Chondrocyte (in vitro differentiated cells): ENCODE measurements around the gene CFAP299. TPM values are rescaled to one million over a fixed set of nuclear protein-coding genes. Genes with fewer than 3 reads are reported as not detected.

Experiments used
- DNase-seq: peaks from one replicate; pipeline ENCODE4 v3.0.0; 2021; ENCODE audit warnings: mixed read lengths, low spot score
- H3K27ac Mint-ChIP-seq: one replicate; pipeline ENCODE4 v1.8.0; 2021; ENCODE audit warnings: mild to moderate bottlenecking, moderate library complexity, mixed read lengths; ENCODE audit not compliant: unreplicated experiment
- H3K27me3 Mint-ChIP-seq: 2 replicates; pipeline ENCODE4 v1.8.0; 2021; ENCODE audit warnings: low read depth, mixed read lengths
- H3K36me3 Mint-ChIP-seq: 2 replicates; pipeline ENCODE4 v1.8.0; 2021; ENCODE audit warnings: low read depth, mixed read lengths
- H3K4me1 Mint-ChIP-seq: 2 replicates; pipeline ENCODE4 v1.8.0; 2021; ENCODE audit warnings: low read depth, mild to moderate bottlenecking, mixed read lengths
- H3K4me3 Mint-ChIP-seq: one replicate; pipeline ENCODE4 v1.8.0; 2021; ENCODE audit warnings: mild to moderate bottlenecking, moderate library complexity, mixed read lengths; ENCODE audit not compliant: unreplicated experiment
- H3K9me3 Mint-ChIP-seq: 2 replicates; pipeline ENCODE4 v1.8.0; 2021; ENCODE audit warnings: low read depth, mixed read lengths
- total RNA-seq: library from RNA; stranded (reverse); gene quantifications from 3 replicates; pipeline ENCODE4 v1.2.1, GENCODE V29; 2021
- TF ChIP-seq, protein P1 (sequence below): fragments of 200-600 bp; sonication (generic); IDR thresholded peaks from 2 replicates; pipeline ENCODE4 v1.5.0; 2021; ENCODE audit warnings: antibody characterized with exemption, mild to moderate bottlenecking, moderate library complexity

The CFAP299 gene
- total RNA-seq, 1 donor from 2014 or later: 0.52 TPM

DNA sequence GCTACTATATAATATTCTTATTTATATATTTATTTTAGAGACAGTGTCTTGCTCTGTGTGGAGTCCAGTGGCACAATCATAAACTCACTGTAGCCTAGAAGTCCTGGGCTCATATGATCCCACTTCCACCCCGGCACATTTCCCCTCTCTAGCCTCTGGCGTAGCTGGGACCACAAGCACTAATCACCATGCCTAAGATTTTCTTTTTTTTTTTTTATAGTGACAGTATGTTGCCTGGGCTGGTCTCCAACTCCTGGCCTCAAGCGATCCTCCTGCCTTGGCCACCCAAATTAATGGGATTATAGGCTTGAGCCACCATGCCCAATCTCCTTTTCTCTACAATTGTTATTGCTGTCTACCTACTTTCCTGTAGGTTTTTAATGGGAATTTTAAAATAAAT lies 620.9 kb downstream of the CFAP299 start:
- DNase-seq: no peak
- Mint-ChIP-seq H3K27ac (no peak overlapping the region), H3K27me3 (peaks cover 12% of the 10 kb centered on the region), H3K9me3 (no peaks in the 10 kb centered on the region), H3K36me3 (no peaks in the 10 kb centered on the region), H3K4me1 (no peaks in the 10 kb centered on the region), H3K4me3 (no peak overlapping the region)
- TF ChIP-seq, protein P1, sequence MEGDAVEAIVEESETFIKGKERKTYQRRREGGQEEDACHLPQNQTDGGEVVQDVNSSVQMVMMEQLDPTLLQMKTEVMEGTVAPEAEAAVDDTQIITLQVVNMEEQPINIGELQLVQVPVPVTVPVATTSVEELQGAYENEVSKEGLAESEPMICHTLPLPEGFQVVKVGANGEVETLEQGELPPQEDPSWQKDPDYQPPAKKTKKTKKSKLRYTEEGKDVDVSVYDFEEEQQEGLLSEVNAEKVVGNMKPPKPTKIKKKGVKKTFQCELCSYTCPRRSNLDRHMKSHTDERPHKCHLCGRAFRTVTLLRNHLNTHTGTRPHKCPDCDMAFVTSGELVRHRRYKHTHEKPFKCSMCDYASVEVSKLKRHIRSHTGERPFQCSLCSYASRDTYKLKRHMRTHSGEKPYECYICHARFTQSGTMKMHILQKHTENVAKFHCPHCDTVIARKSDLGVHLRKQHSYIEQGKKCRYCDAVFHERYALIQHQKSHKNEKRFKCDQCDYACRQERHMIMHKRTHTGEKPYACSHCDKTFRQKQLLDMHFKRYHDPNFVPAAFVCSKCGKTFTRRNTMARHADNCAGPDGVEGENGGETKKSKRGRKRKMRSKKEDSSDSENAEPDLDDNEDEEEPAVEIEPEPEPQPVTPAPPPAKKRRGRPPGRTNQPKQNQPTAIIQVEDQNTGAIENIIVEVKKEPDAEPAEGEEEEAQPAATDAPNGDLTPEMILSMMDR: no peak

DNA sequence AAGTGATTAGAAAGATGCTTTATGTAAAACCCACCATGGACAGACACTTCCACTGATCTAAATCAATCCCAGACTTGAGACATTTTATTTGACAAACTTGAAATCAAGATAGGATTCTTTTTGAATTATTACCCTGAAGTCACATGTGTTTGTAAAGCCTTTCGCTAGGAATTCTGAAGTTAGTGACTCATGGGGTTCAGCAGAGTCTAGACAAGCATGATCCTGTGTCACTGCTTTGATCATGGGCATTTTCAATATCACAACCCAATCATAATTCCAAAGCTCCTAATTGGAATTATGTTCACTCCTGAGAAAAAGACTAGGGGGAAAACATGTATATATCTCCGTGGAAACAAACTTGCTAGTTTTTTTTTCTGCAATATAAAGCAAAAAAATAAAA lies 627.5 kb downstream of the CFAP299 start:
- no peak overlapping the region for H3K27ac Mint-ChIP-seq
- no peak for DNase-seq

DNA sequence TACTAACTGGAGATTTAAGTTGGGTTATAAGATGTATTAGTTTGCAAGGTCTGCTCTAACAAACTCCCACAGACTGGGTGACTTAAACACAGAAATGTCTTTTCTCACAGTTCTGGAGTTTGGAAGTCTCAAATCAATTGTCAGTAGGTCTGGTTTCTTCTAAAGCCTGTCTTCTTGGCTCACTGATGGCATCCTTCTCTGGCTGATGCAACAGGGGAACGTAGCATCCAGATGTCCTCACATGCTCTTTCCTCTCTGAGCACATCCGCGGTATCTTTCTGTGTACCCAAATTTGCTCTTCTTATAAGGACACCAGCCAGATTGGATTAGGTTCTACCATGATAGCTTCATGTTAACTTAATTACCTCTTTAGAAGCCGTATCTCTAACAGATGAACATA lies 631.8 kb downstream of the CFAP299 start:
- H3K4me3 Mint-ChIP-seq: no peak overlapping the region
- peaks cover 12% of the 10 kb centered on the region for H3K27me3 Mint-ChIP-seq
- no peaks in the 10 kb centered on the region for H3K9me3 Mint-ChIP-seq
- TF ChIP-seq, protein P1: no peak
- H3K4me1 Mint-ChIP-seq: no peaks in the 10 kb centered on the region
- no peaks in the 10 kb centered on the region for H3K36me3 Mint-ChIP-seq
- DNase-seq: no peak
- no peak overlapping the region for H3K27ac Mint-ChIP-seq

More for the DNA sequence above, 627.5 kb downstream of the CFAP299 start:
- Mint-ChIP-seq H3K27me3 (peaks cover 16% of the 10 kb centered on the region), H3K9me3 (no peaks in the 10 kb centered on the region), H3K4me1 (no peaks in the 10 kb centered on the region), H3K4me3 (no peak overlapping the region), H3K36me3 (no peaks in the 10 kb centered on the region)
- TF ChIP-seq, protein P1: no peak

DNA sequence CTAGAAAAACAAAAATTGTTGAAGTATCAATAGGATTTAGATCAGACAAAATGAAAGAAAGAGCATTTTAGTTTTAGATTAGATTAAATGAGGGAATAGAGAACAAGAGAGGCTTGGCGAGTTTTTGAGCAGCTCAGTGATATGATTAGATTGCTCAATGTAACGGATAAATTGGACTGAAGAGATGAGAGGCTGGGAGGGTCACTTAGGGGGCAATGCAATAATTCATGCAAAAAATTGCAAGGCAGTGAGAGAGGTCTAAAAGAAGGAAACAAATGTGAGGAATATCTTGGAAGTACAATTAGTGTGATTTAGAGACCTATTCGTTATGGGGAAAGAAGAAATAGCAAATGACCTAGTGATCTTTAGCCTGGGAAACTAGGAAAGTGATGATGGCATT lies 644.7 kb downstream of the CFAP299 start:
- Mint-ChIP-seq H3K9me3 (no peaks in the 10 kb centered on the region), H3K27me3 (peaks cover 15% of the 10 kb centered on the region), H3K27ac (no peak overlapping the region), H3K4me1 (no peaks in the 10 kb centered on the region), H3K4me3 (no peak overlapping the region), H3K36me3 (no peaks in the 10 kb centered on the region)
- TF ChIP-seq, protein P1: no peak
- no peak for DNase-seq

DNA sequence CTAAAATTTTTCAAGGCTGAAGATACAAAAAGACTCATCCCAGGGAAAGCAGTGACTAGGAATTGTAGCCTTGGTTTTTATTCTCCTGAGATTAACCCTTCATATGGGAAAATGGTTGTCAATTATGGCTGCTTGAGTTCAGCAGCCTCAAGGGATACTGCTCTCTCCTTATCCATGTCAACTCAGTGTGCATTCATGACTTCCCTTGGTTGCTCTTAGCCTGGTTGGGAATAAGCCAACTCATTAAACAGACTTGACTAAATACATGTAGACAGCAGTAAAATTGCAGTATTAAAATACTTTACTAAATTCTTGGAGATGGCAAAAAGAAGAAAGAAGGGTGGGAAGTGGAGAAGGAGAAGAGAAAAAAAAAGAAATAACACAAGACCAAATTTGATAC lies 650.5 kb downstream of the CFAP299 start:
- H3K27me3 Mint-ChIP-seq: peaks cover 11% of the 10 kb centered on the region
- no peak overlapping the region for H3K27ac Mint-ChIP-seq
- TF ChIP-seq, protein P1: no peak

More for the DNA sequence above, 650.5 kb downstream of the CFAP299 start:
- no peak for DNase-seq
- Mint-ChIP-seq H3K4me3 (no peak overlapping the region), H3K36me3 (no peaks in the 10 kb centered on the region), H3K4me1 (no peaks in the 10 kb centered on the region), H3K9me3 (no peaks in the 10 kb centered on the region)
